B cell (primary cell): Measurements from ENCODE around the gene STMN3. TPM values are rescaled to one million over a fixed set of nuclear protein-coding genes. Genes with fewer than 3 reads are reported as not detected.

Experiments used
- ATAC-seq: fragments of 200-7000 bp; cut with Tn5 transposase; one replicate; pipeline ENCODE4 v1.10.0; 2021; ENCODE audit warnings: low read depth, mild to moderate bottlenecking, moderate number of reproducible peaks, moderate library complexity
- CTCF ChIA-PET: fragments of 350-600 bp; sonication (Branson Sonifier 250); formaldehyde crosslinking; loops from one replicate; lab custom pipeline; 2021; ENCODE audit warnings: antibody characterized with exemption, inconsistent platforms; lab: Charles Lee
- POLR2A ChIA-PET: fragments of 350-600 bp; sonication (Branson Sonifier 250); formaldehyde crosslinking; loops from one replicate; lab custom pipeline; 2021; ENCODE audit warnings: antibody characterized with exemption; lab: Charles Lee
- DNase-seq: peaks from one replicate; pipeline ENCODE4 v3.0.0; 2013
- H2AFZ ChIP-seq: 2 replicates; pipeline ENCODE4 v1.6.1; 2012; ENCODE audit warnings: mild to moderate bottlenecking, low read depth, low read length; ENCODE audit not compliant: insufficient read depth, poor library complexity, severe bottlenecking
- H3K27ac ChIP-seq, 2 donors: 1 replicate in 1 of 2; 2 replicates in 1 of 2; pipeline ENCODE4 v1.5.1; 2012 to 2013; ENCODE audit warnings: low read length in 2 of 2, mild to moderate bottlenecking in 2 of 2, moderate library complexity in 1 of 2
- H3K27me3 ChIP-seq, 4 experiments: fragments of 200-600 bp in 1 of 4; sonication (generic) in 1 of 4; replicated peaks in 1 of 4; 1 replicate in 2 of 4; 2 replicates in 2 of 4; pipeline versions ENCODE4 v1.6.1 to v1.7.0; 2013 to 2016; ENCODE audit warnings: low read length in 3 of 4, mild to moderate bottlenecking in 2 of 4, mixed read lengths in 1 of 4, moderate library complexity in 1 of 4; ENCODE audit not compliant: insufficient read depth in 4 of 4, control insufficient read depth in 3 of 4; ENCODE audit errors: control extremely low read depth in 1 of 4
- H3K36me3 ChIP-seq, 2 experiments: replicated peaks in 1 of 2; 1 replicate in 1 of 2; 2 replicates in 1 of 2; pipeline versions ENCODE4 v1.6.1 to v1.7.1; 2013; ENCODE audit warnings: low read length in 1 of 2; ENCODE audit not compliant: insufficient read depth in 2 of 2, control insufficient read depth in 1 of 2; ENCODE audit errors: control extremely low read depth in 1 of 2, extremely low read depth in 1 of 2
- H3K4me1 ChIP-seq, 2 donors: fragments of 200-600 bp in 1 of 2; sonication (generic) in 1 of 2; 1 replicate in 1 of 2; 2 replicates in 1 of 2; pipeline versions ENCODE4 v1.5.1 to v1.6.1; 2013 to 2017; ENCODE audit warnings: low read length in 2 of 2; ENCODE audit not compliant: control insufficient read depth in 2 of 2, insufficient read depth in 2 of 2
- H3K4me2 ChIP-seq: replicated peaks from 2 replicates; pipeline ENCODE3; 2012; ENCODE audit warnings: mild to moderate bottlenecking, low read depth, low read length; ENCODE audit not compliant: poor library complexity, severe bottlenecking
- H3K4me3 ChIP-seq, 5 experiments: fragments of 200-600 bp in 1 of 5; sonication (generic) in 1 of 5; 1 replicate in 3 of 5; 2 replicates in 2 of 5; pipeline versions ENCODE4 v1.5.1 to v1.7.0; 2011 to 2016; ENCODE audit warnings: low read length in 4 of 5, mild to moderate bottlenecking in 4 of 5, low read depth in 2 of 5, control low read depth in 1 of 5, moderate library complexity in 1 of 5; ENCODE audit not compliant: insufficient read depth in 1 of 5; ENCODE audit errors: control extremely low read depth in 1 of 5, extremely low read depth in 1 of 5
- H3K79me2 ChIP-seq: fragments of 200-600 bp; sonication (generic); one replicate; pipeline ENCODE4 v1.6.0; 2016; ENCODE audit warnings: low read length; ENCODE audit not compliant: control insufficient read depth, insufficient read depth
- H3K9ac ChIP-seq: fragments of 200-600 bp; sonication (generic); 2 replicates; pipeline ENCODE4 v1.6.1; 2017; ENCODE audit warnings: mild to moderate bottlenecking, low read length, moderate library complexity
- H3K9me3 ChIP-seq, 3 donors: one replicate each; pipeline versions ENCODE4 v1.6.1 to v1.7.1; 2013; ENCODE audit warnings: low read length in 2 of 3; ENCODE audit not compliant: control insufficient read depth in 2 of 3, insufficient read depth in 1 of 3; ENCODE audit errors: control extremely low read depth in 1 of 3
- H4K20me1 ChIP-seq: 2 replicates; pipeline ENCODE4 v1.6.0; 2012; ENCODE audit warnings: mild to moderate bottlenecking, low read length; ENCODE audit not compliant: insufficient read depth, control insufficient read depth, poor library complexity, severe bottlenecking
- H3K27ac Mint-ChIP-seq: one replicate; pipeline ENCODE4 v1.8.0; 2021; ENCODE audit warnings: mixed read lengths
- H3K27me3 Mint-ChIP-seq: one replicate; pipeline ENCODE4 v1.8.0; 2021; ENCODE audit warnings: mixed read lengths
- H3K4me1 Mint-ChIP-seq: one replicate; pipeline ENCODE4 v1.8.0; 2021; ENCODE audit warnings: mixed read lengths
- H3K4me3 Mint-ChIP-seq: one replicate; pipeline ENCODE4 v1.8.0; 2021; ENCODE audit warnings: mixed read lengths
- H3K9me3 Mint-ChIP-seq: one replicate; pipeline ENCODE4 v1.8.0; 2022; ENCODE audit warnings: mixed read lengths; ENCODE audit not compliant: insufficient read depth
- EZH2 ChIP-seq: IDR thresholded peaks from 2 replicates; pipeline ENCODE4 v1.6.1; 2012; ENCODE audit warnings: borderline replicate concordance, low read depth, mild to moderate bottlenecking, moderate library complexity, low read length; ENCODE audit not compliant: insufficient read depth, poor library complexity, severe bottlenecking
- WGBS: methylation state at CpG from one replicate; pipeline ENCODE4 v1.1.5; 2013; ENCODE audit warnings: missing lambda C conversion rate; ENCODE audit not compliant: insufficient coverage; 5-methylcytosine and 5-hydroxymethylcytosine counted together
- intact Hi-C: fragments of 100-400 bp; cut with micrococcal nuclease; formaldehyde crosslinking; loops from one replicate; pipeline ENCODE4 v1.10.0; 2022
- polyA plus RNA-seq: library from polyadenylated mRNA; depleted of rRNA; stranded (reverse); fragments of >200 nt; gene quantifications from 2 replicates; pipeline ENCODE4 v1.2.3, GENCODE V29; 2012
- total RNA-seq, 2 donors: library from RNA; stranded (reverse); fragments of 120-200 nt in 1 of 2; gene quantifications; 1 replicate in 1 of 2; 2 replicates in 1 of 2; pipeline versions ENCODE4 v1.2.3 to v1.2.4, GENCODE V29; 2013 to 2022
- TF ChIP-seq, protein P1 (sequence below): fragments of 200-600 bp; IDR thresholded peaks from one replicate; pipeline ENCODE4 v1.8.0; 2022; ENCODE audit warnings: antibody characterized with exemption, mild to moderate bottlenecking

Gene STMN3
- total and polyA plus RNA-seq, 2 donors (not counting 1 experiment from before 2014, with no cell fraction given), result 35.0 to 59.4 TPM

GRCh38 chr20:63657937-63658748 lies 4.9 kb upstream of the STMN3 start, which contains the start of gene RTEL1:
Gene RTEL1 (plus strand): TSS chr20:63658312. CDS start chr20:63659403, 1,091 bp downstream.
- TF ChIP-seq EZH2, result no peak
- TF ChIP-seq, protein P1, sequence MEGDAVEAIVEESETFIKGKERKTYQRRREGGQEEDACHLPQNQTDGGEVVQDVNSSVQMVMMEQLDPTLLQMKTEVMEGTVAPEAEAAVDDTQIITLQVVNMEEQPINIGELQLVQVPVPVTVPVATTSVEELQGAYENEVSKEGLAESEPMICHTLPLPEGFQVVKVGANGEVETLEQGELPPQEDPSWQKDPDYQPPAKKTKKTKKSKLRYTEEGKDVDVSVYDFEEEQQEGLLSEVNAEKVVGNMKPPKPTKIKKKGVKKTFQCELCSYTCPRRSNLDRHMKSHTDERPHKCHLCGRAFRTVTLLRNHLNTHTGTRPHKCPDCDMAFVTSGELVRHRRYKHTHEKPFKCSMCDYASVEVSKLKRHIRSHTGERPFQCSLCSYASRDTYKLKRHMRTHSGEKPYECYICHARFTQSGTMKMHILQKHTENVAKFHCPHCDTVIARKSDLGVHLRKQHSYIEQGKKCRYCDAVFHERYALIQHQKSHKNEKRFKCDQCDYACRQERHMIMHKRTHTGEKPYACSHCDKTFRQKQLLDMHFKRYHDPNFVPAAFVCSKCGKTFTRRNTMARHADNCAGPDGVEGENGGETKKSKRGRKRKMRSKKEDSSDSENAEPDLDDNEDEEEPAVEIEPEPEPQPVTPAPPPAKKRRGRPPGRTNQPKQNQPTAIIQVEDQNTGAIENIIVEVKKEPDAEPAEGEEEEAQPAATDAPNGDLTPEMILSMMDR, result no peak
- Histone ChIP-seq H2AFZ (peak within 1 kb of the TSS; percentile 100), H3K79me2 (peaks cover 7% of the 10 kb centered on the region), H3K4me2 (peak within 1 kb of the TSS; percentile 95), H3K9me3 (peaks cover 0 to 4% (median 0%) of the 10 kb centered on the region in 3 donors), H4K20me1 (no peaks in the 10 kb centered on the region), H3K4me3 (peak within 1 kb of the TSS; percentile 51 to 94 (median 84)), H3K36me3 (peaks cover 0 to 11% of the 10 kb centered on the region in 2 experiments), H3K27me3 (peaks cover 0 to 28% (median 10%) of the 10 kb centered on the region in 4 experiments), H3K27ac (peak within 1 kb of the TSS; percentile 47 to 70), H3K9ac (peak within 1 kb of the TSS; percentile 81), H3K4me1 (peaks cover 21 to 36% of the 10 kb centered on the region in 2 donors)
- intact Hi-C loops, result loop anchor here (1.0 to 5.0 kb wide), 8 partner anchors 16 to 404 kb away; partner anchors contain the start of genes ARFRP1, GMEB2, LIME1 and PPDPF
- Mint-ChIP-seq H3K4me1 (peaks cover 21% of the 10 kb centered on the region), H3K4me3 (peak within 1 kb of the TSS; percentile 98), H3K9me3 (no peaks in the 10 kb centered on the region), H3K27ac (peak within 1 kb of the TSS; percentile 96), H3K27me3 (no peaks in the 10 kb centered on the region)
- DNase-seq (peak; percentile 95), ATAC-seq (peak; percentile 91)
- ChIA-PET POLR2A (interaction anchor here (0.5 to 2.1 kb wide), 14 partner anchors 14 to 420 kb away, joined by 3 to 19 read pairs (median 4); partner anchors contain the start of genes ARFRP1, GMEB2, PRPF6 and PTK6), CTCF (interaction anchor here (0.9 to 2.4 kb wide), 10 partner anchors 16 to 315 kb away, joined by 3 to 17 read pairs (median 3); partner anchors contain the start of genes ARFRP1, GMEB2, PTK6 and ZGPAT)
- 5% methylated on average over 72 of the region's 73 CpGs for WGBS
